Measurements from ENCODE around the gene DYNLT2B. TPM values are rescaled to one million over a fixed set of nuclear protein-coding genes. Genes with fewer than 3 reads are reported as not detected.

DYNLT2B gene
- total RNA-seq, 1 donor from 2014 or later: 6.1 TPM

DNA sequence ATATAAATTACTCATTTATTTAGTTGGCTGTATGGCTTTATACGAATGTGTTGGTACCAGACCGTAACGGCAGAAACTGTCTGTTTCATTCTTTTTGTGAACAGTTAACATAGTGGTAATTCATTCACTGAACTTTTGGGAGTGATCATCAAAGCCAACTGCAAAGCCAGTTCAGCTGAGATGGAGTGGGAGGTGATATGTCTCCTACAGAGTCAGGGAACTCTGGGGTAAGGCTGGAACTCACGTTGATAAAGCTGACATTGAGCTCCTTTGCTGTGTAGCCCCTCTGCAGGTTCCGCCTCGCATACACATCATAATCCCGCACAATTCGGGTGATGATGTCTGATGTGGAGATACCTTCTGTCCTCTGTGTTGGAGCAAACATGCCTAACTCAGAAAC is 76.3 kb downstream of the DYNLT2B start:
- ATAC-seq: no peak
- peaks cover 82% of the 10 kb centered on the region for H3K36me3 ChIP-seq

More for the DNA sequence above, 76.3 kb downstream of the DYNLT2B start:
- TF ChIP-seq, protein P1, sequence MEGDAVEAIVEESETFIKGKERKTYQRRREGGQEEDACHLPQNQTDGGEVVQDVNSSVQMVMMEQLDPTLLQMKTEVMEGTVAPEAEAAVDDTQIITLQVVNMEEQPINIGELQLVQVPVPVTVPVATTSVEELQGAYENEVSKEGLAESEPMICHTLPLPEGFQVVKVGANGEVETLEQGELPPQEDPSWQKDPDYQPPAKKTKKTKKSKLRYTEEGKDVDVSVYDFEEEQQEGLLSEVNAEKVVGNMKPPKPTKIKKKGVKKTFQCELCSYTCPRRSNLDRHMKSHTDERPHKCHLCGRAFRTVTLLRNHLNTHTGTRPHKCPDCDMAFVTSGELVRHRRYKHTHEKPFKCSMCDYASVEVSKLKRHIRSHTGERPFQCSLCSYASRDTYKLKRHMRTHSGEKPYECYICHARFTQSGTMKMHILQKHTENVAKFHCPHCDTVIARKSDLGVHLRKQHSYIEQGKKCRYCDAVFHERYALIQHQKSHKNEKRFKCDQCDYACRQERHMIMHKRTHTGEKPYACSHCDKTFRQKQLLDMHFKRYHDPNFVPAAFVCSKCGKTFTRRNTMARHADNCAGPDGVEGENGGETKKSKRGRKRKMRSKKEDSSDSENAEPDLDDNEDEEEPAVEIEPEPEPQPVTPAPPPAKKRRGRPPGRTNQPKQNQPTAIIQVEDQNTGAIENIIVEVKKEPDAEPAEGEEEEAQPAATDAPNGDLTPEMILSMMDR (IDR thresholded peaks at IDR 0.05): no peak
- Histone ChIP-seq H3K9me3 (no peaks in the 10 kb centered on the region), H3K4me3 (no peak overlapping the region), H3K27me3 (ENCODE audit: low read depth) (no peaks in the 10 kb centered on the region), H3K4me1 (no peaks in the 10 kb centered on the region), H3K27ac (no peak overlapping the region)
- intact Hi-C loops (cut with DNase I): no loop called here
- DNase-seq: no peak

Other genes with a start within 250 kb of the DYNLT2B start
- gene TFRC, start 236.2 kb downstream of the DYNLT2B start, total RNA-seq: 478 TPM
- gene ZDHHC19, start 106.8 kb downstream of the DYNLT2B start, total RNA-seq: 1.0 TPM
- gene SLC51A, start 101.7 kb downstream of the DYNLT2B start, total RNA-seq: 1.3 TPM
- gene PCYT1A, start 30.5 kb downstream of the DYNLT2B start, total RNA-seq: 56.1 TPM
- gene TM4SF19, start 20.1 kb upstream of the DYNLT2B start, total RNA-seq: 4.3 TPM
- 56.2 TPM for gene UBXN7, start 114.2 kb upstream of the DYNLT2B start, total RNA-seq
- 24.3 TPM for gene RNF168, start 185.5 kb upstream of the DYNLT2B start, total RNA-seq
- not detected for gene SMCO1, start 197.1 kb upstream of the DYNLT2B start, total RNA-seq